CD1c-positive myeloid dendritic cell (primary cell): ENCODE results near the gene CDH4.
"Not testable (repeated sequence)": the region's sequence is repeated elsewhere in the genome, so short reads cannot be mapped to it uniquely, and the experiment has no call there.

Experiments used
- DNase-seq: peaks from one replicate; pipeline ENCODE4 v3.0.0-alpha.2; 2016; ENCODE audit errors: extremely low spot score

CDH4 gene

DNA sequence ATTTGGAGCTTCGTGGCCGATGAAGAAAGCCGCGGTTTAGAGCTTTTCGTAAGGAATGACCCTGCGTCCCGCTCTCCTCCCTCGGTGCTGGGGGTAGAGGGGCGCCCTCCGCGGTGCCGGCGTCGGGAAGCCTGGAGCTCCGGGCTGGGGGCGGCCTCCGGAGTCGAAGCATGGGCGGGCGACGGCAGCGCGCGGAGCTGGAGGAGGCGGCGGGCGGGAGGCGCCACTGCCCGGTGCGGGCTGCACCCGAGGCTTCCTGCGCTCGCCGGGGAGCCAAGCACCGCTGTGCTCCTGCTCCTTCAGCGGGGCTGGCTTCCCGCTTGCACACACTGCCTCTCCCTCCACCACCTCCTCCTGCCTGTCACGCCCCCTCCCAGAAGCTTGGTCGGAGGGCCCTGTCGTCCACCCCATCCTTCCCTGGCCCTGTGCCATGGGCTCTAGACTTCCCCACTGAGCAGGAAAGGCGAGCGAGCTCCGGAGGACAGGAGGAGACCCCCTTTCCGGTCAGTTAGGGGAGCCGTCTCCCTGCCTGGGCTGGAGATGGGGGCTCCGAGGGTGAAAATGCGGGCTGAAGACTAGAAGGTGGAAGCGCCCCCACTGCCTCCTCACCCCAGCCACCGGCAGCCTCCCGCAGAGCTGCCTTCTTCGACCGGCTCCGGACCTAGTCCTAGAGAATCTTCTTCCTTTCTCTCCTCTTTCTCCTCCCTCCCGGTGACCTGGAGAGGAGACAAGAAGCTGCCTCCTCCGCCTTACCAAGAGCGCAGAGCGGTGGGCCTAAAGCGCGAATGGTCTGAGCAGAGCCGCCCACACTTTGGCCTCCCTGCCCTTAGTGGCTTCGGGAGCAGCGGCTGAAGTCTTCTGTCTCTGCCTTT is 1.8 kb downstream of the CDH4 start:
- DNase-seq, result no peak

DNA sequence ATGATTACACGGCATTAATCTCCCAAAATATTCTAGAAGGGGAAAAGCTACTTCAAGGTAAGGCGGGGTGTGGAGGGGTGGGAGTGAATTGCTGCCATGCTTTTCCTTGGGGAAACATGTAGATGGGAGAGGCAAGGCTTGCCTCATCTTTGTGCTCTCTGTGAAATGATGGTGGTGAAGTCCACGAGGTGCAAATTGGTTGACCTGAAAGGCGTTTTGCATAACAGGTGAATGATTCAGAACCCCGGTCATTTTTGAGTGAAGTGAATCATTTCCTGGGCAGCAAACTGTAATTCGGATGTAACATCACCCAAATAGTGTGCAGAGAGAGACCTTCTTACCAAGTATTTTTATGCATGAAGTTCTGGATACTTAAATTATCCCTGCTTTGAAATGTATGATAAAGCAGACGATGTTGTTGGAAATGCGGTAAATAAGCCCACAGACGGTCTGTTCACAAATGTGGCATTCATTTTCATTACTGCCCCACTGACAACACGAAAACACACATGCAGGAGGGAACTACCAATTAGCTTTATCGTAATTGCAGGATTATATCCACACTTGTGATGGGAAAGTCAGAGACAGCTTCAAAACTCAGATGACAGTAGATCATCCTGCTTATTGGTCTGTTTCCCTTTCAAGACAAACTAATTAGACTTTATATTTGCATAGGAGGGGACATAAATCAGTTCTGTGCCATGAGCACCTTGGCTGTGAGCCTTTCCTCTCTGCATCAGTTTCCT is 3.0 kb downstream of the CDH4 start:
- no peak for DNase-seq

DNA sequence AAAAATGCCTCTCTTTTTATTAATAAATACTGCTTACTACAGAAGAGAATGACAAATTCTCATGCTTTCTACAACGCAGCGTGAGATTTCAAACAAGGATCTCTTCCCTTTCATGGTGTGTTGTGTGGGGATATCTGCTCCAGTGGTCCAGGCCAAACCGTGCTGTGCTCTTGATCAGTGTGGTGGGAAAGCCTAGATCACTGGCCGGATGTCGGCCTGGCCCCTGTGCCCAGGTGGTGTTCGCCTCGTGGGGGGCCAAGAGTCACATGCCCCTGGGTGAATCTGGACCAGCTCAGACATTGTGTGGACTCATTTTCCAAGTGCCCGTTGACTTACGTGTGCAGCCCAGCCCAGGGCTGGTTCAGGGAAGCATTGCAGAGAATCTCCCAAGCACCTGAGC is 4.3 kb downstream of the CDH4 start:
- DNase-seq, result no peak

DNA sequence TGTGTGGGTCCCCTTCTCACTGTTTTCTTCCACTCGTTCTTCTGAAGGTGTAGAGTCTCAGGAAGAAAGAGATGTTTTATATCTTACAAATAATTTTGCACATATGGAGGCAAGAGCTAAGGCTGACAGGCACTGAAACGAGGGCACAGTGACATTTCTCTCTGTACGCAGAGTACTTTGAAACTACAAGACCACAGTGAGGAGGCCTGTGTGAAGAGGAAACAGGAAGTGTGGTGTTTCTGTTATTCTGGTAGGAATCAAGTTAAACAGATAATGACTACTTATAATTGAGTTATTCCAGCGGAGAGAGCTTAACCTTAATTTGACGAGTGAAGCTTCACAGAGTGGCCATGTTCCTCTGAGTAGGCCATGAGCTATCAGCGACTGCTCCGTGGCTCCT is 4.8 kb downstream of the CDH4 start:
- DNase-seq, result no peak

DNA sequence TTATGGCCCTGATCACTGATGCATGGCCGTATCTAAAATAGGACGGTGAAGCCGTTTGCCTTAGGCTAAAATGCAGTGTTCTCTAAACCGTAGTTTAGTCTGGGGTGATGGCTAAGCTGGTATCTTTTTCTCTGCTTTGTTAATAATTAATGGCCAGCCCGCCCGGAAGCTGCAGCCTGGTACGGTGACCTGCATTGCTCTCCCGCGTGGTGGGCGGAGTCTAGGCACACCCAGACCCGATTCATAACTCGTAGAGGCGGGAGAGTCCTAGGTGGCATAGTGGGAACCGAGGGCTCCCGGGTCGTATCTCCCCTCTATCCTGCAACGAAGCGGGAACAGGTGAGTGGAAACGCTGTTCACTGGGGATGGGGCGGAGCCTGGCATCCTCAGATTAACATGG is 5.5 kb downstream of the CDH4 start:
- DNase-seq, result no peak

DNA sequence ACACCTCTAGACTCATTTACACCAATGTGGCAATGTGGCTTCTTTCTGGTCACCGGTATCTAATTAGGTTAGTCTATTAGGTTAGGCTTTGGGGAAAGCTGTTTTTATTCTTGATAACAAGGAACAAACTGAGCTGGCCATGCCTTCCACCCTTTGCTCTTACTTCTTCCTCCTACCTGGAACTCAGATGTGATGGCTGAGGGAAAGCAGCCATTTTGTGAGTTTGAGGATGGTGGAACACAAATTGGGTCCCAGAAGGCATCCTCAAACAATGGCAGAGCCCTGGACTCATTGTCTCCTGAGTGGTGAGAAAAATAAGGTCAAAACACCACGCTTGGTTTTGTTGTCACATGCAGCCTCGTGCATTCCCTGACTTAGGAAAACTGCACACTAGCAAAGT is 7.7 kb downstream of the CDH4 start:
- DNase-seq, result no peak

DNA sequence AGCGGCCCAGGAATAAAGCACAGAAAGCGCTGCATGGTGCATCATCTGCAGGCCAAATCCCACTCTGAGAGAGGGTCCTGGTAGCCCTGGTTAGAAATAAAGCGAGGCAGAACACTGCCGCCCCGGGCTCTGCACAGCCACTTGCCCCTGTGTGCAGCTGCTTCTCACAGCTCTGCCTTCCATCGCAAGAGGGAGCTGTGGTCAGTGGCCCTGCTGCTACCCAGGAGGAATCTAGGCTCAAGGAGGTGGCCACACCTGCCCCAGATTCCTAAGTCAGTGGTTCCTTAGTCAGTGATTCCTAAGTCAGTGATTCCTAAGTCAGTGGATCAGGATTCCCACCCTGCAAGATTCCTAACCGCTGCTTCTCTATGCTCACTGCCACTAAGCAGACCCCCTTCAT is 8.8 kb downstream of the CDH4 start:
- DNase-seq, result no peak

DNA sequence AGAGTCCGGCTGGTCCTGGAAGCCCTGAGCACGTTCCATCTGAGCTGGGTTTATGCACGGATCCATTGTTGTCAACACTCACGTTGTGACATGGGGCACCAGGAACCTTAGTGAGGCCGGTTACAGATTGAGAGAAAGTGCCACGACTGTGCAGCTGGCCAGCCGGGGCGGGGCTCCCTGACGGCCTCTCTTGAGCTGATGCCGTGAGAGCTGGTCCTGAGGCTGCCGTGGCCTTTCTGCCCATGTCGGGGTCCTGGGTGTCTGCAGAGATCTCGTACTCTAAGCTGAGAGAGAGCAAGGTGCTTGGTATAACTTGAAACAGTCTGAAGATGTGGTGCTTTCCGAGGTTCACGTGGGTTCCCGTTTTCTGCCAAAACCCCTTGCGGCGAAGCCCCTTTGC is 10.0 kb downstream of the CDH4 start:
- no peak for DNase-seq

DNA sequence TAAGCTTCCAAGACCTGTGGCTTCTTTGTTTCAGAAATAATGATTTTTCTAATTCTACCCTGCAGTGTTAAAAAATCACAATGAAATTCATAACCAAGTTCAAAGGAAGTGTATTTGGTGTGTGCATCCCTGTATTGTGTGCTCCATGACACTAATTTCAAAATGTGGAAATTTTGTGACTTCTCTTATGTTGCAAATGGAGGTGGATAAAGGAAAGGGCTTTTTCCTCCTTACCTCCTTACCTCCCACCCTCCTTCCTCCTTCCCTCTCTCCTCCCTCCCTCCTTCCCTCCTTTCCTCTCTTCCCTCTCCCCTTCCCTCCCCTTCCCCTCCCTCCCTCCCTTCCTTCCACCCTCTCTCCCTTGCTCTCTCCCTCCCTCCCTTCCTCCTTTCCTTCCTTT is 10.5 kb downstream of the CDH4 start:
- DNase-seq, result no peak

DNA sequence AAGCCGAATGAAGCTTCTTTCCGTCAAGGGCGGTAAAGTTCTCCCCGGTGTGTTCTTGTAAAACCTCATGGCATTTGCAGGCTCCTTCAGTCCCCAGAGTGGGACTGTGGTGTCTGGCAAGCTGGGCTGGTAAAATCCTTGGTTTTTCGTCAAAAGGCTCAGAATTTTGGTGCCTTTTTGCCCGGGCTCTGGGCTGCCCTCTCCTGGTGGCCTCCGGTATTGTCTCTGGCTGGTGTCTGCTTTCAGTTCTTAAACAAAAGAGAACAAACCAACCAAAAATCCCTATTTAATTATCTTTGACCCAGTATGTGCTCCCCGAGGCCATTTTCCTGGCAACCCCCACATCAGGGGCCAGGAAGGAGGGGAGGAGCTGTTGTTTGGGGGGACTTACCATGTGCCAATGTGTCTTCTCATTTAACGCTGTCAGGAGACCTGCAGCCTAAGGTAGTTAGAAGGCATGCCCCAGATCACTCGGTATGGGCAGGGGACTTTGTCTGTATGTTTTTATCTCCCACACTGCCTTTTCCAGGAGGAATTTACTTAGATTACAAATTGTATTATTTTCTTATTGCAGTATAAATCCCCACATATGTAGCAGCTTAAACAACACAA is 11.1 kb downstream of the CDH4 start:
- DNase-seq, result peak; percentile 6

DNA sequence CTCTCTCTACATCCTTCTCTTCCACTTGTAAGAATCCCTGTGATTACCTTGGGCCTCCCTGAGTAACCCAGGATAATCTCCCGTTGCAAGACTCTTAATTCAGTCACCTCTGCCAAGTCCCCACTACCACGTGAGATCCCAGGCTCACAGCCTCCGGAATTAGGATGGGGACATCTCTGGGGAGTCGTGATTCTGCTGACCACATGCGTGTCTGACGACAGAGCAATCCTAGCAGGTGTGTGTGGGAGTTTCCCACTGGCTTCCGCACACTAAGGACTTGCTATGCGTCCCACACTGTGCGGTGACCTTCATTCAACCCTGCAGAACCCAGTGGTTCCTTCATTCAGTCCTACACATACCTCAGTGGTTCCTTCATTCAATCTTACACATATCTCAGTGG is 11.9 kb downstream of the CDH4 start:
- no peak for DNase-seq

DNA sequence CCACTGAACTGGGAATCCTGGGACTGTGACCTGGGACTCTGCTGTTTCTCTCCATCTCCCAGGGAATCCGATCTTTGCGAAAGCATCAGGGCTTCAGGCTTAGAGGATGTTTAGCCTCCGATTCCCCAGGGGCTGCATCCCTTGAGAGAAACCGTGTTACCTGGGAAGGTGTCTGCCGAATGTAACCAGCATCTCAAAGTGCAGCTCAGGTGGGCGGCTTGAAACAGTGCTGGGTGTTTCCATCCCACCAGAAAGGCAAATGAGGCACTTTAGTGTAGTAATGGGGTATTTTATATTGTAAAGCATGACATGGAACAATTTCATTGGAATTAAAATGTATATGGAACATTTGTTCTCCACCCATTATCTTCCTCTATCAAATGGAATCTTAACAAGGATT is 15.2 kb downstream of the CDH4 start:
- DNase-seq, result no peak

DNA sequence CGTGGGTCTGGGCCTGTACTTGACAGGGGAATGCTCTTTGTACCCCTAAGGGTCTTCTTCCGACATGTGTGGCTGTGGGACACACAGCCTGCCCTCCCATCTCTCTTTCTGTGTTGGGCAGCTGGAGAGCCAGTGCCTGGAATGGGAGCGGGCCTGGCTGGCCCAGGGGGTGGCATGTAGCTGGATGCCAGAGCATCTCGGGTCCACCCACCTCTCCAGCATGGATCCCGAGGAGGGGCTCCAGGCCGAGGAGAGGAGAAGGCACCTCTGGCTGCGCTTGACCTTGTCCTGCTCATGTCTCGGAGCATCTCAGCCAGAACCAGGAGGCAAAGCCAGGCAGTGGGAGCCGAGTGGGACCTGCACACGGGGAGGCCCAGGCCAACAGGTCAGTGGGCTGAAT is 16.0 kb downstream of the CDH4 start:
- DNase-seq, result no peak

DNA sequence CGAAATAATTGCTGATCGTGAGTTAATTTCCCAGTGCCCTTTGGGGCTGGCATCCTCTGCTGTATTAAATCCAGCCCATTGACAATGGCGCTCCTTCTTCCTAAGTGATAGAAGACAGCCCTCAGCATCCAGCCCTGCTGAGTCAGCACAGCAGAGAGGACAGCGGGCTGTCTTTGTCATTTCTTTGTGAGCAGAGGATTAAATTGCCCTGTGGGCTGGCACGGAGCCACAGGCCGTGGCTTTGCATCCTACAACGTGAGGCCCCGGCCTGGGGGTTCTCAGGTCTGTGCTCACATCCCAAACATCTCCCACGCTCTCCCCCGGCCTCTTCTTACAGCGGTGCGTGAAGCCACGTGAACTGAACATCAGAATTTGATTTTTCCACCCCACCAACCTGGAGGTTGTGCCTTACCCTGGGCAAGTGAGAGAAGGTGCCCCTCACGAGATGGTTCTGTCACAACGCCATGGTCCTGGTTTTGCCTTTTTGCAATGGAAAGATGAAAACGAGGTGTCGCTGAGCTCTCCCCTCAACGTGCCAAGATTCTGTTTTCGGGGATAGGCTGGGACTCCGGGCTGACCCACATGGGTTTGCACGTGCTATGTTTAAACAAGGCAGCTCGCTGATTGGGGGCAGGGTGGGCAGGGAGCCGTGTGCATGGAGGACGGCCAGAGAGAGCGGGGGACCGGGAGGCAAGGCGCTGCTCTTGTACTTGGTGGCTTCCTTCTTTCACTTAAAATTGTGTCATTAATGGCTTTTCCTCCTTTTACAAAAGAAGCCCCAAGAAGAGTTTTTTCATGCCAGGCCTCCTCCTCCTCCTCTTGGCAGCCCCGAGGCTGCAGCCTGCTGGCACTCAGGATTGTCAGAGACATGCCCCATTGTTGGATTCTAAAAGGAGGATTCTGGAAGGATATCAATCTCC is 19.5 kb downstream of the CDH4 start:
- DNase-seq, result no peak

DNA sequence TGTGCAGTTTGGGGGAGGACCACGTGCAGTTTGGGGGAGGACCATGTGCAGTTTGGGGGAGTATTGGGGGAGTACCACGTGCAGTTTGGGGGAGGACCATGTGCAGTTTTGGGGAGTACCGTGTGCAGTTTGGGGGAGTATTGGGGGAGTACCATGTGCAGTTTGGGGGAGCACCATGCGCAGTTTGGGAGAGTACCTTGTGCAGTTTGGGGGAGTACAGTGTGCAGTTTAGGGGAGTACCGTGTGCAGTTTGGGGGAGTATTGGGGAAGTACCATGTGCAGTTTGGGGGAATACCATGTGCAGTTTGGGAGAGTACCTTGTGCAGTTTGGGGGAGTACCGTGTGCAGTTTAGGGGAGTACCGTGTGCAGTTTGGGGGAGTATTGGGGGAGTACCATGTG is 21.0 kb downstream of the CDH4 start:
- DNase-seq, result not testable (repeated sequence)

DNA sequence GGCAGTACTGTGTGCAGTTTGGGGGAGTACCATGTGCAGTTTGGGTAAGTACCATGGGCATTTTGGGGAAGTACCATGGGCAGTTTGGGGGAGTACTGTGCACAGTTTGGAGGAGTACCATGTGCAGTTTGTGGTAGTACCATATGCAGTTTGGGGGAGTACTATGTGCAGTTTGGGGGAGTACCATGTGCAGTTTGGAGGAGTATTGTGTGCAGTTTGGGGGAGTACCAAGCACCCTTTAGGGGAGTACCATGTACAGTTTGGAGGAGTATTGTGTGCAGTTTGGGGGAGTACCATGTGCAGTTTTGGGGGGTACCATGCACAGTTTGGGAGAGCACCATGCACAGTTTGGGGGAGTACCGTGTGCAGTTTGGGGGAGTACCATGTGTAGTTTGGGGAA is 21.6 kb downstream of the CDH4 start:
- not testable (repeated sequence) for DNase-seq

DNA sequence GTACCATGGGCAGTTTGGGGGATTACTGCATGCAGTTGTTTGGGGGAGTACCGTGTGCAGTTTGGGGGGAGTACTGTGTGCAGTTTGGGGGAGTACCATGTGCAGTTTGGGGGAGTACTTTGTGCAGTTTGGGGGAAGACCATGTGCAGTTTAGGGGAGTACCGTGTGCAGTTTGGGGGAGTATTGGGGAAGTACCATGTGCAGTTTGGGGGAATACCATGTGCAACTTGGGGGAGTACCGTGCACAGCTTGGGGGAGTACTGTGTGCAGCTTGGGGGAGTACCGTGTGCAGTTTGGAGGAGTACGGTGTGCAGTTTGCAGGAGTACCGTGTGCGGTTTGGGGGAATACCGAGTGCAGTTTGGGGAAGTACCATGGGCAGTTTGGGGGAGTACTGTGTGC is 22.3 kb downstream of the CDH4 start:
- DNase-seq, result no peak

DNA sequence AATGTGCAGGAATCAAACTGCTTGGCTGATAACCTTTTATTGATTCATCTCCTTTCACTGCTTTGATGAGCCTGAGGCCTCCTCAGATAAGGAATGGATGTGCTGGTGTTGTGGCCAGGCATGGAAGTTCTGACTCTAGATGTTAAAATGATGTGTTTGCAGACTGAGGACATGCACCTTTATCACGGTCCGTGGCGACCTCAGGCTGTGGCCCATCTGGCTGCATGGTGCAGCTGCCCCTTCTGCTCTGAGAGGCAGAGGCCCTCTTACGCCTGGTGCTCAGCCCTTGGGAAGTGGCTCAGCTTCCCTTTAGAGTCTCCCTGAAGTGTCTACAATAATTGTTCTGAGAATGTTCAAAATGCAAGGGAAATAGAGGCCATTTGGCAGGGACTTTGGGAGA is 26.2 kb downstream of the CDH4 start:
- DNase-seq, result no peak

DNA sequence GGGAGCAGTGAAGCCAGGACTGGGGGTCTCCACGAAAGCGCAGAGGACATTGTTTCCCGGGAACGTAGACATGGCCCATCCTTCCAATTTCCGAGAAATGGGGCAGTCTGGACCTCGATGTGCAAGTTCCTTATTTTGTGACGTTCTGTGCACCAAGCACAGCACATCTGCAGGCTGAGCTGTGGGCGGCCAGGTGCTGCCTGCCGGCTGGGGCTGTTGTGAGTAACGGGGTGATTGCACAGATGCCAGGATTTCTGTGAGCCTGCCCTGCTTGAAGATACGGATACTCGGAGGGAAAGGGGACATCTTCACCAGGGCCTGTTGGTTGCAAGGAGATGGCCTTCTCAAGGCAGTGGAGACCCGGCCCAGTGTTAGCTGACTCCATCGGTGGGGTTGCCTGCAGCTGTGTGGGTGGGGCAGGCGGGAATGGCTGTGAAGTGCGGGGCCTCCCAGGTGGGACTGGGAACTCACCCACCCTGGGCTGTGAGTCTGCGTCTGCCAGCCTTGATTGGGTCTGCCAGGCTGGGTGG is 27.6 kb downstream of the CDH4 start:
- no peak for DNase-seq

DNA sequence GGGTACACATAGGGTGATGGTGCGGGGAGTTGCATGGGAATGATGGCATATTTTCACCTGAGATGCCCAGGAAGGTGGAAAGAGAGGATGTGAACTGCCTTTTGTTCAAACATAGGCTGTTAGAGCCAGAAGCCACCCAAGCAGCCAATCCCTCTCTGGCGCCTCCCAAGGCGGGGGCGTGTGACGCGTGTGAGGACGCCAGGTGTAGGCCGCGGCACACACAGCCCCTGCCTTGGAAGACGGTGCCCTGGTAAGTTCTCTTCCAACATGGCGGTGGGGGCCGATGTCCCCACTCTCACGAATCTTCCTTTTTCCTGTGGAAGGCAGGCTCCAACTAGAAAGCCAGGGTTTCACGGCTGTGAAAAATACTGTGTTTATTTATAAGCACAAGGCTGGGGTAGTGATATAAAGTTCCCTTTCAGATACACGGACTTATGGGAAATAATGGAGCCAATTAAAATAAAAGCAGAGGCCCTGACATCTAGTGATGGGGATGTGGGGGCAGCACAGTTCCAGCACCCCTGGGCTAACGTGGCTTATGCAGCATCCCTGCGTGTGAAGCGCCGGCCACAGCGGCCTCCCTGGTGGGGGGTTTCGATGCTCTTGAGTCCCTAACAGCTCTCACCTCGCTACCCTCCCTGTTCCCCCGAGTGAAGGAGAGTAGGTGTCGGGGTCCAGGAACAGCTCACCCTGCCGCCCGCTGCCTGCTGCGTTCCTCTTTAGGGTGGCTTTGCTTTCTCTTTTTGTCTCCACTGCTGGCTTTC is 28.3 kb downstream of the CDH4 start:
- no peak for DNase-seq

DNA sequence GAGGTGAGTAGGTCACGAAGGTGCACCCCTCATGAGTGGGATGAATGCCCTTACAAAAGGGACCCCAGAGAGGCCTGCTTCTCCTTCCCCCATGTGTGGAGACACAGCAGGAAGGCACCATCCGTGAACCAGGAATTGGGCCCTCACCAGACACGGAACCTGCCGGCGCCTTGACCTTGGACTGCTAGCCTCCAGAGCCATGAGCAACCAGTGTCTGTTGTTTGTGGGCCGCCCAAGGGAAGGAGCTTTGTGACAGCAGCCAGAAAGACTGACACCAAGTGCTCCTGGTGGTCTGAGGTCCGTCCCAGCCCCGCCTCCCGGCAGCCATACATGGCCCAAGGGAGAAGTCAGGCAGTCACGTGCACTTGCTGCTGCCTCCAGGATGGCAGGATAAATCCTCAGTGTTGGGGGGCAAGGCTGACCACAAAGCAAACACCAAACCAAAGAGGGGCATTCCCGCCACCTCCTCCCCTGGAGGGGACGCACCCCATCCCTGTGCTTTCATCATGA is 29.3 kb downstream of the CDH4 start:
- DNase-seq, result no peak
